ENCODE results near the gene FBXL17.

DNA sequence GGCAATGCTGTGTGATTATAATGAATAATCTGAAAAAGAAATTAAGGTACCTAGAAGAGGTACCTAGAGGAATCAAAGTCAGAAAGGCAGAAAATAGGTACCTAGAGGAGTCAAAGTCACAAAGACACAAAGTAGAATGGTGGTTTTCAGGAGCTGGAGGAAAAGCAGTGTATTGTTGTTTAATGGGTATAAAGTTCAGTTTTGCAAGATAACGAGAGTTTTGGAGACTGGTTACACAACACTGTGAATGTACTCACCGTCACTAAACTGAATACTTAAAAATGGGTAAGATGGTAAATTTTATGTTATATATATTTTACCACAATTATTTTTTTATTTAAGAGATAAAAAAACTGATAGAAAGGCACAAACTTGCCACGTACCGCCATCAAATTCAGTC, 57.0 kb downstream of the FBXL17 start:
- TF ChIP-seq CTCF (IDR thresholded peaks at IDR 0.05), result no peak
- TF ChIP-seq ZFX (IDR thresholded peaks at IDR 0.05; ENCODE audit: borderline replicate concordance), result no peak

All from 22Rv1 (cell line).